A673 (cell line): ENCODE results near the gene CEP112. TPM values are rescaled to one million over a fixed set of nuclear protein-coding genes. Genes with fewer than 3 reads are reported as not detected.
"Not testable (repeated sequence)": the region's sequence is repeated elsewhere in the genome, so short reads cannot be mapped to it uniquely, and the experiment has no call there.

Experiments
- BruUV-seq: library from RNA; stranded (reverse); fragments of 400-500 nt; replicated peaks from 2 replicates; lab custom pipeline; 2021; lab: Mats Ljungman, UMichigan
- CTCF ChIA-PET: fragments of 300-600 bp; sonication (Branson Sonifier 250); formaldehyde crosslinking; loops from one replicate; lab custom pipeline; 2022; ENCODE audit warnings: antibody characterized with exemption; lab: Charles Lee
- POLR2A ChIA-PET: fragments of 300-600 bp; sonication (Branson Sonifier 250); formaldehyde crosslinking; loops from one replicate; lab custom pipeline; 2022; ENCODE audit warnings: antibody characterized with exemption; ENCODE audit not compliant: low non-redundant PET; lab: Charles Lee
- DNase-seq: peaks from one replicate; pipeline ENCODE4 v3.0.0-alpha.2; 2015; ENCODE audit warnings: low spot score
- H3K27ac ChIP-seq: fragments of 200-600 bp; sonication (generic); 2 replicates; pipeline ENCODE4 v1.5.1; 2016; ENCODE audit warnings: mixed run types, low read depth, mild to moderate bottlenecking, mixed read lengths, antibody characterized with exemption, low read length; ENCODE audit not compliant: poor library complexity, severe bottlenecking
- H3K27me3 ChIP-seq: fragments of 200-600 bp; sonication (generic); replicated peaks from 2 replicates; pipeline ENCODE4 v1.6.1; 2017; ENCODE audit warnings: mixed run types, low read depth, mild to moderate bottlenecking, mixed read lengths, antibody characterized with exemption, low read length; ENCODE audit not compliant: insufficient read depth, poor library complexity
- H3K36me3 ChIP-seq: fragments of 200-600 bp; sonication (generic); 2 replicates; pipeline ENCODE4 v1.6.1; 2016; ENCODE audit warnings: mixed run types, mild to moderate bottlenecking, mixed read lengths, antibody characterized with exemption, low read length; ENCODE audit not compliant: insufficient read depth, poor library complexity, severe bottlenecking
- H3K4me1 ChIP-seq: fragments of 200-600 bp; sonication (generic); 2 replicates; pipeline ENCODE4 v1.6.1; 2017; ENCODE audit warnings: mixed run types, mild to moderate bottlenecking, mixed read lengths, antibody characterized with exemption, low read length; ENCODE audit not compliant: insufficient read depth, poor library complexity, severe bottlenecking
- H3K4me3 ChIP-seq: fragments of 200-600 bp; sonication (generic); 2 replicates; pipeline ENCODE4 v1.5.1; 2016; ENCODE audit warnings: low read depth, mixed run types, mild to moderate bottlenecking, mixed read lengths, low read length; ENCODE audit not compliant: poor library complexity, severe bottlenecking
- H3K9me3 ChIP-seq: fragments of 200-600 bp; sonication (generic); 2 replicates; pipeline ENCODE4 v1.6.1; 2016; ENCODE audit warnings: mixed run types, low read depth, mild to moderate bottlenecking, mixed read lengths, antibody characterized with exemption, low read length; ENCODE audit not compliant: poor library complexity, severe bottlenecking
- CTCF ChIP-seq: fragments of 300-800, 200-600 bp; sonication (generic); conservative IDR thresholded peaks from 2 replicates; pipeline ENCODE4 v1.5.1; 2017; ENCODE audit warnings: low read depth, mild to moderate bottlenecking, antibody characterized with exemption, low read length, moderate library complexity, mixed read lengths
- EZH2 ChIP-seq: fragments of 200-600 bp; sonication (generic); IDR thresholded peaks from 2 replicates; pipeline ENCODE4 v1.6.1; 2017; ENCODE audit warnings: borderline replicate concordance, low read depth, mild to moderate bottlenecking, mixed read lengths, antibody characterized with exemption, low read length; ENCODE audit not compliant: poor library complexity, severe bottlenecking
- intact Hi-C: fragments of 100-400 bp; cut with micrococcal nuclease; formaldehyde crosslinking; loops from one replicate; pipeline ENCODE4 v1.10.0; 2022; ENCODE audit not compliant: unreplicated experiment
- total RNA-seq: library from RNA; stranded (reverse); gene quantifications from 2 replicates; pipeline ENCODE4 v1.2.3, GENCODE V29; 2021

Gene CEP112
- total RNA-seq, 1 experiment from 2014 or later = 27.2 TPM

GRCh38 chr17:65685110-65685509, 506.8 kb downstream of the CEP112 start:
- CTCF ChIA-PET = no interaction called here

GRCh38 chr17:65684631-65685030, 507.3 kb downstream of the CEP112 start:
- intact Hi-C loops = no loop called here
- TF ChIP-seq EZH2 = no peak
- TF ChIP-seq CTCF = no peak
- H3K36me3 ChIP-seq = no peaks in the 10 kb centered on the region
- DNase-seq = no peak
- POLR2A ChIA-PET = no interaction called here
- H3K4me1 ChIP-seq = no peaks in the 10 kb centered on the region
- no peak overlapping the region for H3K4me3 ChIP-seq
- CTCF ChIA-PET = no interaction called here
- H3K9me3 ChIP-seq = no peaks in the 10 kb centered on the region
- no TSS peak for BruUV-seq
- H3K27ac ChIP-seq = no peak overlapping the region
- H3K27me3 ChIP-seq = no peaks in the 10 kb centered on the region

More at GRCh38 chr17:65685110-65685509, 506.8 kb downstream of the CEP112 start:
- no peak for TF ChIP-seq CTCF
- no peak for TF ChIP-seq EZH2
- Histone ChIP-seq H3K4me3 (no peak overlapping the region), H3K27ac (no peak overlapping the region), H3K4me1 (no peaks in the 10 kb centered on the region), H3K27me3 (no peaks in the 10 kb centered on the region), H3K36me3 (no peaks in the 10 kb centered on the region), H3K9me3 (no peaks in the 10 kb centered on the region)
- intact Hi-C loops = no loop called here
- POLR2A ChIA-PET = no interaction called here
- DNase-seq = no peak
- BruUV-seq = no TSS peak

- ChIA-PET CTCF (no interaction called here), POLR2A (no interaction called here)
- TF ChIP-seq CTCF = no peak
- TF ChIP-seq EZH2 = no peak
Measured at GRCh38 chr17:65683428-65683827, 508.5 kb downstream of the CEP112 start.

GRCh38 chr17:65681763-65682162, 510.2 kb downstream of the CEP112 start:
- H3K27me3 ChIP-seq, H3K9me3 ChIP-seq, POLR2A ChIA-PET, H3K4me3 ChIP-seq, DNase-seq, CTCF ChIA-PET, intact Hi-C loops, H3K27ac ChIP-seq, H3K4me1 ChIP-seq, H3K36me3 ChIP-seq, BruUV-seq: not testable (repeated sequence)

More at GRCh38 chr17:65683428-65683827, 508.5 kb downstream of the CEP112 start:
- Histone ChIP-seq H3K27me3 (no peaks in the 10 kb centered on the region), H3K9me3 (no peaks in the 10 kb centered on the region), H3K4me3 (no peak overlapping the region), H3K27ac (no peak overlapping the region), H3K36me3 (no peaks in the 10 kb centered on the region), H3K4me1 (no peaks in the 10 kb centered on the region)
- no TSS peak for BruUV-seq
- intact Hi-C loops = no loop called here
- DNase-seq = no peak
